Measurements from ENCODE around the gene PTPRN2. TPM values are rescaled to one million over a fixed set of nuclear protein-coding genes. Genes with fewer than 3 reads are reported as not detected.

PTPRN2 gene
- polyA plus RNA-seq, 1 donor: 5.7 TPM

DNA sequence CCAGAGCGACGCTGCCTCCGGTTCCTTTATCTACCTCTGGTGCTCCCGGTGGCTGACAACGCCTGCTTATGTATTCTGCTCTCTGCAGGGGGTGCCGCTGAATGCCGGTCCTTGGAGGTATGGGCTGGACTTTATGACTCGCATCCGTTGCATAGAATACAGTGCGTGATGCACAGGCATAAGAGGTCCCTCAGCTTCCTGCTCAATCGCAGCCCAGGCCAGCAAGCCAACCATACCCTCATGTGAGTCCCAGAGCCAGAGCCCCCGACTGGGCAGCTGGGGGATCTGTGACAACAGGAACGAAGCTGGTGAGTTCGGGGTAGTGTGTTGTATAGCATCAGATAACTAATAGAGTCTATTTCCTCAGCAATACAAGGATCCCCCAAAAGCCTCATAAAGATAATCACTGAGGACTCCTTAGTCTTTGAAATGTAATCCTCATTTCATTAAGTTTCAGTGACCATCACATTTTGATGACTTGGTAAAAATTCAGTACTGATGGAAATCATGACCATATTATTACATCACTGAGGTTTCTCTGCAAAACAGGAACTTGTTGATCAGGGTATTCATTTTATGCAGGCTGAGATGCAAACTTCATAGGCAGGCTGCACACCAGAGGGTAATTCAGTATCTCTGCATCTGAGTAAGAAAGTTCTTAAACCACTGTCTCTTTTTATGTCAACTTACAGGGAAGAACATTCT, 607.8 kb downstream of the PTPRN2 start:
- no peak for DNase-seq

GRCh38 chr7:157978766-157979165, 608.9 kb downstream of the PTPRN2 start:
- DNase-seq: no peak

GRCh38 chr7:157977717-157978496, 609.7 kb downstream of the PTPRN2 start:
- no peak for DNase-seq

DNA sequence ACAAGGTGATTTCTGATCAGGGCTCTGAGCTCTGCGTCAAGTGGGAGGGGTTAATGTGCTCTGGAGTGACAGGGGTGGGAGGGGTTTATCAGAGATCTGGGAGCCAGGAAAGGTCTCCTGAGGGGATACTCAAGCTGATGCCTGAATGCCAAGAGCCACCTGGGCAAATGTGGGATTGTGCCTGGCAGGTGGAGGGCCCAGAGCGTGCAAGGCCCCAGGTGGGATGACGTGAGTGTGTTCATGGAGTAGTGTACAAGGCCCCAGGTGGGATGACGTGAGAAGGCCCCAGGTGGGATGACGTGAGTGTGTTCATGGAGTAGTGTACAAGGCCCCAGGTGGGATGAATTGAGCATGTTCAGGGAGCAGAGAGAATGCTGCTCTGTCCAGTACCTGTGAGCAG, 610.3 kb downstream of the PTPRN2 start:
- no peak for DNase-seq

DNA sequence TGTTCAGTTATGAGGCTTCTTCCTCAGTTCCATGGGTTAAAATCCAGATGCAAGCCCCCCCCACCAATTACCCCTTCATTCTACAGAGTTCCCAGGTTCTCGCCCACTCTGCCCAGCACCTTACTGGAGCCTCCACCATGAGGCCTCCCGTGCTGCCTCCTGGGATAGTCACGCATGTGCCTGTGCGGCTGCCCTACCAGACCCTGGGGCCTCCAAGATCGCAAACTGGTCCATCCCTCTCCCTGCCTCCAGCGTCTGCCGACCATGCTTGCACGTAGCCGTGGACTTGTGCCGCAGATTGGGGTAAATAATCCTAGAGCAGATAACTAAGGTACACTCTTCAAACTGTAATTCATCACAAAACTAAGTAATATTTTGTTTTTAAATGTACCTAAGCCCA, 611.2 kb downstream of the PTPRN2 start:
- DNase-seq: no peak

GRCh38 chr7:157975401-157976372, 611.9 kb downstream of the PTPRN2 start:
- no peak for DNase-seq

- no peak for DNase-seq
Measured at GRCh38 chr7:157974678-157975230, 612.9 kb downstream of the PTPRN2 start.

DNA sequence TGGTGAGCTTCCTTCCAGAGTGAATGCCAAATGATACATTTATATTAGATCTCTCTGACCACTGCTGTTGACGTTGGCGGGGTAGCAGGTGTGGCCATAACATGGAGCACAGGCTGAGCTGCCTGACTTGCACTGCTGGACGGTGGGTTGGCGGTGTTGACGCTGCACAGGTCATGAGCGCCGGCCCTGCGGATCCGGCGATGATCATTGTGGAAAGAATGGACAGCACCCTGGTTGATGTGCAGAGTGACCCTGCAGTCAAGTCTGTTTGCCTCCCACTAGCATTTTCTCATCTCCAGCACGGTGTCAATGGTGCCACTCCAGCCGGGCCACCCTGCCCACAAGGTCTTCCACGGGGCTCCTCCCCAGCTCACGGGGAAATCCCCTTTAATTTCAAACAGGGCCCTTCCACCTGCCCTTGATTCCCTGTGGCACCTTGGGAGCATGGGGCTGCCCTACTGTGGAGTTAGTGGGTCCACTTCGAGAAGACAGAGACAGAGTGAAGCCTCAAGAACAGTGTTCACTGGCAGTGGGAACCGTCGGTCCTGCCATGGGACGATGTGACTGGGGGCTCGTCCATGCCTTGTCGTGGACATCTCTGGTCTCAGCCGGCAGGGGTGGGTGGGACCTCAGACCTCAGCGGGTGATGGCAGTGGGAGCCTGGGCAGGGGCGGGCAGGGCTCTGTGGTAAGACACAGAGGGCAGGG, 613.5 kb downstream of the PTPRN2 start:
- DNase-seq: no peak

DNA sequence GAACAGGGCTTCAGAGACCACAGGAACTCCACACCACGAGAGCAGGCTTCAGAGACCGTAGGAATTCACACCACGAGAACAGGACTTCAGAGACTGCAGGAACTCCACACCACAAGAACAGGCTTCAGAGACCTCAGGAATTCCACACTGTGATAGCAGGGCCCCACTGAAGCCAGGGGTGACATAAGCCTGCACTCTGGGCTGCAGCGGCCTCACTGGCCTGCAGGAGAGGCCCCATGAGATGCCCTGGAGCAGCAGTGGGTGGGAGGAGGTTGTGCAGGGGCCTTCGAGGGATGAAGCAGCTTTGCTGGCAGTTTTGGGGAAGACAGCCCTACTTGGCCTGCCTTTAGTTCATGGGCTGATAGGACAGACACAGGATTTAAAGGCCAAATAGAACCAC, 614.7 kb downstream of the PTPRN2 start:
- no peak for DNase-seq

DNA sequence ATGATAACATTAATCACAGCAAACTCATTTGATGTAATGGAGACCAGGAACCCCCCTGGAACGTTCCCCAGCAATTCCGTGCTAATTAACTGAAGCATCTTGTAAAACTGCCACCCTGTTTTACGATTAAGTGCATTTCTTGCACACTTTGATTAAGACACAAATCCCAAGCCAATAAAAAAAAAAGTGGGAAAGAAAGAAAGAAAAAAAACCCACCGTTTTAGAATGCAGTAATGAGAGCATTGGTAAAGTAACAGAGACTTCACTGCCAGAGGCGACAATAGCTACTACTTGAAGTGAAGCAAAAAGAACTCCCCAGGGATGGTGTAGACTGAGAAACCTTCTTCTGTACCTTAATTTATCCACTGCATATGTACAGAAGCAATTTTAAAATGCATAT, 616.1 kb downstream of the PTPRN2 start:
- DNase-seq: no peak

GRCh38 chr7:157970744-157971143, 616.9 kb downstream of the PTPRN2 start:
- DNase-seq: no peak

GRCh38 chr7:157969995-157970394, 617.6 kb downstream of the PTPRN2 start:
- DNase-seq: no peak

- DNase-seq: no peak
Measured at GRCh38 chr7:157966490-157966889, 621.1 kb downstream of the PTPRN2 start.

DNA sequence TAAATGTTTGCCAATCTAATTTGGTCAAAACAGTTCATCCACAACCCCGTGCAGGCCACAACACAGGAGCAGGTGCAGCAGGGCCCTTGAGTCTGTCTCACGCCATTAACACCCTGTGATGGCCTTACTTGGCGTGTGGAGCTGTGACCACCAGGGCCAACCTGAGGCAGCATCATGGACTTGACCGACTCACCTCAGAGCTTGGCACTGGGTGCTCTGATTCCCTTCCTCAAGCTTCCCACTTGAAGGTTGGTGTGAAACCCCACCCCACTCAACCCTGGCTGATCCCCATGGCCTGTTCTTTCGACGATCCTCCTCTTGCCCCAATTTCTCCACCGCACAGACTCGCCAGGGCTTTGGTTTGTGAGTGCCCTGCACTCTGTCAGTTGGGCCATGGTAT, 623.1 kb downstream of the PTPRN2 start:
- DNase-seq: no peak

DNA sequence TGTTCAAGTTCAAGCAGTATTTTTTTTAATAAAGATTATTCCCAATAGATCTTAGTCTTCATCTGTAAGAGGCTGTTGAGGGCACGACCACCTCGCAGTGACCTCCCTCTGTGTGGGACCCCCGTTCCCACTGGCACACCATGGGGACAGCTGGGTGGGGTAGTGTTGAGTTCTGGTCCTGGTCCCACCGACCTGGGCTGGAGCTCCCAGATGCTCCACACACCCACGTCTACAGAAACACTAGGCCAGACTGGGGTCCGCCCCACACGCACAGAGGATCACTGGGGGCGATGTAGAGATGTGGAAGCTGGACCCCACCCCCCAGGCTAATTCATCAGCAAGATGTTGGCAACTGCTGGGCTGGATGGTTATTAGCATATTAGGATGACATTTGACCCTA, 623.6 kb downstream of the PTPRN2 start:
- DNase-seq: no peak

DNA sequence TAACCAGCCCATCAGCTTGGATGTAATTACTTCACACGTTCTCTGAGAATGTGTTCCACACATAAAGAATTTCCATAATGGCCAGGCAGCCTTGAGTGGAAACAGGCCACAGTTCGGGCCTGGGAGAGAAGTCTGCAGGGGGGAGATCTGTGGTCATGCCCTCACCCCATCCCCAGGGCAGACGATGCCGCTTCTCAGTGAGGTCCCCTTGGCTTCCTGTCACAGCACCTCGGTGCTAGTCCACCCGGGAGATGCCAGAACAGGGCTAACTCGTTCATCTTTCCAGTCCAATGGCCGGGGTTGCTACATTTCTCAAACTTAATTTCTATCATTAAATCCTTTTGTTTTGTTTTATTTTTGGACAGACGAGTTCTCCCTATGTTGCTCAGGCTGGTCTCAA, 624.1 kb downstream of the PTPRN2 start:
- no peak for DNase-seq

DNA sequence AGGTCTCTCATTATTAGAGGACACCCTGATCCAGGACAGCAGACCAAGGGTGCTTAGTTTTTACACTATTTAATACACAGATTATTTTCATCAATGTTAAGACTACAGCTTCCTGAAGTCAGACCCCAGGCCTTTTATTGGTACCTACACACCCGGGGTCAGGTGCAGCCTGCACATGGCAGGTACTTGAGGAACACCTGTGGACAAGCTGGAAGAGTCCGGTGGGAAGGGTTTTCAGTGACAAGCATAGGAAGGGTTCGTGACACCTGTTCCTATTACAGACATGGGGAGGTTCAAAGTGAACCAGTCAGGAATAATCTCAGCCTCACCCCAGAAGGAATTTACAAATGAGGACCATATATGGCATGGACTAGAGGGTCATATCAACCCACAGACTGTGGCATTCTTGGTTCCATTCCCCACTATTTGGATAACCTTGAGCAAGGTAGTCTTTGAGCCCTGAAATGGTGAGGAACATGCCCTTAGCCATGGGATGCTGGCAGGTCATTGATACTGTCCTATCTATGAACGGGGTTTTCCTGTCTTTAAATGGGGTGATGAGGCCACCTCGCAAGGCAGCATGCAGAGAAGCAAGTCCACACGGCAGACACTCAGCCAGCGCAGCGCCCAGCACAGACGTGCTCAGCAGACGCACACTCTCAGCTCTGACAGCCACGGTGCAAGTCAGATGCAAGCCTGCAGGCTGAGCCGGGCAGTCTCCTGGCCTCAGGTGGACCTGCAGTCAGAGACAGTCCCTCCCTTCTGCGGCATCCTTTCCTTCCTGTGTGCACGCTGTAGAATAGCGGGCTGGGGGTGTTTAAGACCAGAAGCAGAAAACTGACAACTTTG, 624.9 kb downstream of the PTPRN2 start:
- DNase-seq: no peak

DNA sequence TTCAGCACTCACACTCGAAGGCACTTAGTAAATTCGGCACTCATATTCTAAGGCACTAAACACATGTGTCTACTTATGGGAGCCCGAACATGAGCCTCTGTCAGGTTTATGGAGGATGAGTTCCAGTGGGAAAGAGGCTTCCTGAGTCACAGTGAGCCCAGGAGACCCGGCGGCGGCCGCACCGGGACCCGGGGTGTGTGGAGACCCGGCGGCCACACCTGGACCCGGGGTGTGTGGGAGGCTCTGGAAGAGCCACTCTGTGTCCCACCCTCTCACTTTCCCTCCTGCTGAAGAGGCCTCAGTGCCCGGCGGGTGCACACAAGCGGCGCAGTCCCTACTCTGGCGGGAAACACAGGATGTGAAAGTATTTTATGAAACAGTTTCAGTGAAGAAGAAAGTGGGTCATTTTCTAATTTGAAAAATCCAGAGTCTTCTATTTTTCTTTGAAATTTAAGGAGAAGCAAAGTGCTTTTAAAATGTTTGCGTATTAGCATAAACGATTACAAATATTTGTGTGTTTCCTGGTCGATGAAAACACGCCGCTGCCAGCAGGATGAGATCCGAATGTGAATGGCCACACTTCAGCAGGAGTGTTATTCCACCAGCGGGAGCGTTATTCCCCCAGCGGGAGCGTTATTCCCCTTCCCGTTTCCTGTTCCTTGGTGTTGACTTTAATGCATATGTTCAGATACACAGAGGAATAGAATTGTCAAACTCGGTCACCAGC, 625.7 kb downstream of the PTPRN2 start:
- no peak for DNase-seq

- DNase-seq: no peak
Measured at GRCh38 chr7:157955348-157955999, 632.1 kb downstream of the PTPRN2 start.

Measured in left kidney (tissue), 2 donors.